ENCODE results near the gene MRTO4. TPM values are rescaled to one million over a fixed set of nuclear protein-coding genes. Genes with fewer than 3 reads are reported as not detected.

The MRTO4 gene
- total and polyA plus RNA-seq, 4 donors: 9.5 to 11.1 (median 10.2) TPM

DNA sequence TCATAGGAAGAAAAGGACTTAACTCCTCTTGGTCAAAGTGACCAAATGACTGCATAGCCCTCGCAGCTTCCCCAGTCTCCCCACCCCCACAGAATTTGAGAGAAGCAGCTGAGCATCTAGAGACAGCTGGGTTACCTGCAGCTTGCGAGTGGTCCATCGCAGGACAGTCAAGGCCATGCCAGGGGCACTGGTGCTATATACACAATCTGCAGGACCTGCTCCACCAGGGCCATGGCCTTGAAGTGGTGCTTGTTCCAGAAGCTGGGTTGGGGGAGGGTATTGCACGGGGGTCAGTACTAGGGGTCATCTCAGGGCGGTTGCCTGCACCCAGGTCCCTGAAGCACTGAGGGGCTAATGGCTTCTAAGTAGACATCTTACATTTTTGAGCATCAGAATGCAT, 10.4 kb downstream of the MRTO4 start:
- TF ChIP-seq GABPA (IDR thresholded peaks at IDR 0.05 in 1 of 2, conservative IDR thresholded peaks at IDR 0.05 in 1 of 2) (no peak), HNF4A (conservative IDR thresholded peaks at IDR 0.05) (no peak), NR2F2 (IDR thresholded peaks at IDR 0.05) (no peak), EGR1 (IDR thresholded peaks at IDR 0.05; ENCODE audit: low read depth in 2 of 2) (no peak), FOXA1 (IDR thresholded peaks at IDR 0.05) (no peak), RAD21 (IDR thresholded peaks at IDR 0.05) (no peak), SP1 (IDR thresholded peaks at IDR 0.05) (no peak), TAF1 (conservative IDR thresholded peaks at IDR 0.05) (no peak), RXRA (IDR thresholded peaks at IDR 0.05) (no peak), HNF4G (IDR thresholded peaks at IDR 0.05) (no peak), YY1 (IDR thresholded peaks at IDR 0.05) (no peak)
- TF ChIP-seq, protein P1, sequence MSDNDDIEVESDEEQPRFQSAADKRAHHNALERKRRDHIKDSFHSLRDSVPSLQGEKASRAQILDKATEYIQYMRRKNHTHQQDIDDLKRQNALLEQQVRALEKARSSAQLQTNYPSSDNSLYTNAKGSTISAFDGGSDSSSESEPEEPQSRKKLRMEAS (IDR thresholded peaks at IDR 0.05): no peak
- TF ChIP-seq, protein P2, sequence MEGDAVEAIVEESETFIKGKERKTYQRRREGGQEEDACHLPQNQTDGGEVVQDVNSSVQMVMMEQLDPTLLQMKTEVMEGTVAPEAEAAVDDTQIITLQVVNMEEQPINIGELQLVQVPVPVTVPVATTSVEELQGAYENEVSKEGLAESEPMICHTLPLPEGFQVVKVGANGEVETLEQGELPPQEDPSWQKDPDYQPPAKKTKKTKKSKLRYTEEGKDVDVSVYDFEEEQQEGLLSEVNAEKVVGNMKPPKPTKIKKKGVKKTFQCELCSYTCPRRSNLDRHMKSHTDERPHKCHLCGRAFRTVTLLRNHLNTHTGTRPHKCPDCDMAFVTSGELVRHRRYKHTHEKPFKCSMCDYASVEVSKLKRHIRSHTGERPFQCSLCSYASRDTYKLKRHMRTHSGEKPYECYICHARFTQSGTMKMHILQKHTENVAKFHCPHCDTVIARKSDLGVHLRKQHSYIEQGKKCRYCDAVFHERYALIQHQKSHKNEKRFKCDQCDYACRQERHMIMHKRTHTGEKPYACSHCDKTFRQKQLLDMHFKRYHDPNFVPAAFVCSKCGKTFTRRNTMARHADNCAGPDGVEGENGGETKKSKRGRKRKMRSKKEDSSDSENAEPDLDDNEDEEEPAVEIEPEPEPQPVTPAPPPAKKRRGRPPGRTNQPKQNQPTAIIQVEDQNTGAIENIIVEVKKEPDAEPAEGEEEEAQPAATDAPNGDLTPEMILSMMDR (IDR thresholded peaks at IDR 0.05; ENCODE audit: low read depth, low read length, missing input control): no peak
- TF ChIP-seq, protein P3, sequence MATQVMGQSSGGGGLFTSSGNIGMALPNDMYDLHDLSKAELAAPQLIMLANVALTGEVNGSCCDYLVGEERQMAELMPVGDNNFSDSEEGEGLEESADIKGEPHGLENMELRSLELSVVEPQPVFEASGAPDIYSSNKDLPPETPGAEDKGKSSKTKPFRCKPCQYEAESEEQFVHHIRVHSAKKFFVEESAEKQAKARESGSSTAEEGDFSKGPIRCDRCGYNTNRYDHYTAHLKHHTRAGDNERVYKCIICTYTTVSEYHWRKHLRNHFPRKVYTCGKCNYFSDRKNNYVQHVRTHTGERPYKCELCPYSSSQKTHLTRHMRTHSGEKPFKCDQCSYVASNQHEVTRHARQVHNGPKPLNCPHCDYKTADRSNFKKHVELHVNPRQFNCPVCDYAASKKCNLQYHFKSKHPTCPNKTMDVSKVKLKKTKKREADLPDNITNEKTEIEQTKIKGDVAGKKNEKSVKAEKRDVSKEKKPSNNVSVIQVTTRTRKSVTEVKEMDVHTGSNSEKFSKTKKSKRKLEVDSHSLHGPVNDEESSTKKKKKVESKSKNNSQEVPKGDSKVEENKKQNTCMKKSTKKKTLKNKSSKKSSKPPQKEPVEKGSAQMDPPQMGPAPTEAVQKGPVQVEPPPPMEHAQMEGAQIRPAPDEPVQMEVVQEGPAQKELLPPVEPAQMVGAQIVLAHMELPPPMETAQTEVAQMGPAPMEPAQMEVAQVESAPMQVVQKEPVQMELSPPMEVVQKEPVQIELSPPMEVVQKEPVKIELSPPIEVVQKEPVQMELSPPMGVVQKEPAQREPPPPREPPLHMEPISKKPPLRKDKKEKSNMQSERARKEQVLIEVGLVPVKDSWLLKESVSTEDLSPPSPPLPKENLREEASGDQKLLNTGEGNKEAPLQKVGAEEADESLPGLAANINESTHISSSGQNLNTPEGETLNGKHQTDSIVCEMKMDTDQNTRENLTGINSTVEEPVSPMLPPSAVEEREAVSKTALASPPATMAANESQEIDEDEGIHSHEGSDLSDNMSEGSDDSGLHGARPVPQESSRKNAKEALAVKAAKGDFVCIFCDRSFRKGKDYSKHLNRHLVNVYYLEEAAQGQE (IDR thresholded peaks at IDR 0.05): no peak
- TF ChIP-seq, protein P4, sequence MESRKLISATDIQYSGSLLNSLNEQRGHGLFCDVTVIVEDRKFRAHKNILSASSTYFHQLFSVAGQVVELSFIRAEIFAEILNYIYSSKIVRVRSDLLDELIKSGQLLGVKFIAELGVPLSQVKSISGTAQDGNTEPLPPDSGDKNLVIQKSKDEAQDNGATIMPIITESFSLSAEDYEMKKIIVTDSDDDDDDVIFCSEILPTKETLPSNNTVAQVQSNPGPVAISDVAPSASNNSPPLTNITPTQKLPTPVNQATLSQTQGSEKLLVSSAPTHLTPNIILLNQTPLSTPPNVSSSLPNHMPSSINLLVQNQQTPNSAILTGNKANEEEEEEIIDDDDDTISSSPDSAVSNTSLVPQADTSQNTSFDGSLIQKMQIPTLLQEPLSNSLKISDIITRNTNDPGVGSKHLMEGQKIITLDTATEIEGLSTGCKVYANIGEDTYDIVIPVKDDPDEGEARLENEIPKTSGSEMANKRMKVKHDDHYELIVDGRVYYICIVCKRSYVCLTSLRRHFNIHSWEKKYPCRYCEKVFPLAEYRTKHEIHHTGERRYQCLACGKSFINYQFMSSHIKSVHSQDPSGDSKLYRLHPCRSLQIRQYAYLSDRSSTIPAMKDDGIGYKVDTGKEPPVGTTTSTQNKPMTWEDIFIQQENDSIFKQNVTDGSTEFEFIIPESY (IDR thresholded peaks at IDR 0.05): no peak
- Histone ChIP-seq H3K36me3 (ENCODE audit: control insufficient read depth in 4 of 4, insufficient read depth in 3 of 4, low read depth in 1 of 4, low read length in 3 of 4) (peaks cover 15 to 73% (median 36%) of the 10 kb centered on the region in 4 donors), H3K4me3 (ENCODE audit: low read depth in 1 of 3, low read length in 3 of 3) (no peak overlapping the region), H3K27ac (ENCODE audit: low read depth in 1 of 2, low read length in 2 of 2) (no peak overlapping the region), H3K4me1 (ENCODE audit: control insufficient read depth in 4 of 4, insufficient read depth in 4 of 4, low read length in 3 of 4) (no peaks in the 10 kb centered on the region), H3K9me3 (ENCODE audit: control insufficient read depth in 4 of 4, low read length in 3 of 4) (no peaks in the 10 kb centered on the region), H3K27me3 (ENCODE audit: control insufficient read depth in 4 of 4, insufficient read depth in 4 of 4, low read length in 3 of 4) (no peaks in the 10 kb centered on the region), H3K9ac (ENCODE audit: low read depth in 1 of 2, low read length in 2 of 2) (no peak overlapping the region)
- 86% methylated on average over 5 of the region's 5 CpGs for WGBS
- DNase-seq (ENCODE audit: low spot score): no peak

DNA sequence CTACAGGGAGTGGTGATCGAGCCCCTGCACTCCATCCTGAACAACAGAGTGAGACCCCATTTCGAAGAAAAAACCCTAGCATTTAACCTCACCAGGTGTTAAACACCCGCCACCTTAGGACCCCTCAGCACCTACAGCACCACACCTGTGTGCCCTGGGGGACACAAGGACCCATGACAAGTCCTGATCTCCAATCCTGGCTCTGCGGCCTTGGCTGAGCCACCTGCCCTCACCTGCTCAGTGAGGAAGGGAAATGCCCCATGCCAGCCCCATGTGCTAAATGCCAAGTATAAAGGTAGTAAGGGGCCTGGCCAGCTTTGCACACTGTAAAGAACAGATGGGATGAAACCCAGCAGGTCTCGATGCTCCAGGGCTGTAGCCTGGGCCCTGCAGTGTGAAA, 11.1 kb downstream of the MRTO4 start:
- Histone ChIP-seq H3K27me3 (ENCODE audit: control insufficient read depth in 4 of 4, insufficient read depth in 4 of 4, low read length in 3 of 4) (no peaks in the 10 kb centered on the region), H3K4me1 (ENCODE audit: control insufficient read depth in 4 of 4, insufficient read depth in 4 of 4, low read length in 3 of 4) (no peaks in the 10 kb centered on the region), H3K36me3 (ENCODE audit: control insufficient read depth in 4 of 4, insufficient read depth in 3 of 4, low read depth in 1 of 4, low read length in 3 of 4) (peaks cover 16 to 68% (median 32%) of the 10 kb centered on the region in 4 donors), H3K9me3 (ENCODE audit: control insufficient read depth in 4 of 4, low read length in 3 of 4) (no peaks in the 10 kb centered on the region), H3K9ac (ENCODE audit: low read depth in 1 of 2, low read length in 2 of 2) (no peak overlapping the region), H3K27ac (ENCODE audit: low read depth in 1 of 2, low read length in 2 of 2) (no peak overlapping the region), H3K4me3 (ENCODE audit: low read depth in 1 of 3, low read length in 3 of 3) (no peak overlapping the region)
- 95% methylated on average over 5 of the region's 5 CpGs for WGBS
- TF ChIP-seq, protein P2 (IDR thresholded peaks at IDR 0.05; ENCODE audit: low read depth, low read length, missing input control): no peak
- TF ChIP-seq HNF4G (IDR thresholded peaks at IDR 0.05) (no peak), SP1 (IDR thresholded peaks at IDR 0.05) (no peak), EGR1 (IDR thresholded peaks at IDR 0.05; ENCODE audit: low read depth in 2 of 2) (no peak), HNF4A (conservative IDR thresholded peaks at IDR 0.05) (no peak), FOXA1 (IDR thresholded peaks at IDR 0.05) (no peak), NR2F2 (IDR thresholded peaks at IDR 0.05) (no peak), JUND (IDR thresholded peaks at IDR 0.05) (no peak), RAD21 (IDR thresholded peaks at IDR 0.05) (no peak), TAF1 (conservative IDR thresholded peaks at IDR 0.05) (no peak)
- TF ChIP-seq, protein P1 (IDR thresholded peaks at IDR 0.05): no peak
- TF ChIP-seq, protein P4 (IDR thresholded peaks at IDR 0.05): no peak
- TF ChIP-seq, protein P5, sequence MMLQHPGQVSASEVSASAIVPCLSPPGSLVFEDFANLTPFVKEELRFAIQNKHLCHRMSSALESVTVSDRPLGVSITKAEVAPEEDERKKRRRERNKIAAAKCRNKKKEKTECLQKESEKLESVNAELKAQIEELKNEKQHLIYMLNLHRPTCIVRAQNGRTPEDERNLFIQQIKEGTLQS (IDR thresholded peaks at IDR 0.05): no peak
- no peak for DNase-seq (ENCODE audit: low spot score)
